H9 (cell line): ENCODE data around the gene TUT4. TPM values are rescaled to one million over a fixed set of nuclear protein-coding genes. Genes with fewer than 3 reads are reported as not detected.

Experiments used
- DNase-seq: peaks from one replicate; pipeline ENCODE4 v3.0.0-alpha.2; 2017
- H2AFZ ChIP-seq: one replicate; pipeline ENCODE4 v1.6.1; 2013; ENCODE audit warnings: mild to moderate bottlenecking, low read length, control low read depth, moderate library complexity
- H2AK5ac ChIP-seq: 2 replicates; pipeline ENCODE4 v1.6.1; 2013; ENCODE audit warnings: low read length, control low read depth, mixed read lengths; ENCODE audit not compliant: insufficient read length
- H2BK120ac ChIP-seq: one replicate; pipeline ENCODE4 v1.6.1; 2013; ENCODE audit warnings: low read depth, mild to moderate bottlenecking, low read length, control low read depth, inconsistent platforms; ENCODE audit not compliant: poor library complexity, severe bottlenecking
- H2BK12ac ChIP-seq: 2 replicates; pipeline ENCODE4 v1.6.1; 2013; ENCODE audit warnings: low read length, control low read depth, mixed read lengths, low read depth; ENCODE audit not compliant: insufficient read length
- H2BK15ac ChIP-seq: 2 replicates; pipeline ENCODE4 v1.6.1; 2013; ENCODE audit warnings: low read depth, low read length, control low read depth
- H2BK20ac ChIP-seq: one replicate; pipeline ENCODE4 v1.6.1; 2013; ENCODE audit warnings: low read depth, mild to moderate bottlenecking, low read length, control low read depth, inconsistent platforms; ENCODE audit not compliant: poor library complexity, severe bottlenecking
- H2BK5ac ChIP-seq: 2 replicates; pipeline ENCODE4 v1.6.1; 2013; ENCODE audit warnings: low read length, control low read depth, mixed read lengths; ENCODE audit not compliant: insufficient read length
- H3K14ac ChIP-seq: 2 replicates; pipeline ENCODE4 v1.6.1; 2013; ENCODE audit warnings: low read length, control low read depth; ENCODE audit not compliant: insufficient read depth
- H3K18ac ChIP-seq: 2 replicates; pipeline ENCODE4 v1.6.1; 2013; ENCODE audit warnings: low read depth, mild to moderate bottlenecking, mixed read lengths, low read length, control low read depth; ENCODE audit not compliant: insufficient read length
- H3K23ac ChIP-seq: 2 replicates; pipeline ENCODE4 v1.6.1; 2013; ENCODE audit warnings: low read length, control low read depth, mixed read lengths, low read depth; ENCODE audit not compliant: insufficient read length
- H3K23me2 ChIP-seq: 2 replicates; pipeline ENCODE4 v1.6.1; 2013; ENCODE audit warnings: low read depth, mild to moderate bottlenecking, mixed read lengths, low read length, control low read depth; ENCODE audit not compliant: insufficient read length, poor library complexity, severe bottlenecking
- H3K27ac ChIP-seq: 2 replicates; pipeline ENCODE4 v1.5.1; 2013; ENCODE audit warnings: low read length, control low read depth, mixed read lengths, low read depth; ENCODE audit not compliant: insufficient read length
- H3K27me3 ChIP-seq: 2 replicates; pipeline ENCODE4 v1.6.1; 2013; ENCODE audit warnings: low read length, control low read depth, inconsistent platforms; ENCODE audit not compliant: insufficient read depth
- H3K4ac ChIP-seq: 2 replicates; pipeline ENCODE4 v1.6.1; 2013; ENCODE audit warnings: low read depth, mild to moderate bottlenecking, control low read depth, inconsistent platforms, low read length, moderate library complexity
- H3K4me1 ChIP-seq: 2 replicates; pipeline ENCODE4 v1.6.1; 2013; ENCODE audit warnings: low read length, control low read depth, inconsistent platforms; ENCODE audit not compliant: insufficient read depth
- H3K4me2 ChIP-seq: 2 replicates; pipeline ENCODE4 v1.6.1; 2013; ENCODE audit warnings: low read length, control low read depth, mixed read lengths; ENCODE audit not compliant: insufficient read length, insufficient read depth
- H3K56ac ChIP-seq: 2 replicates; pipeline ENCODE4 v1.6.1; 2013; ENCODE audit warnings: low read depth, mild to moderate bottlenecking, mixed read lengths, low read length, control low read depth; ENCODE audit not compliant: insufficient read length
- H3K79me1 ChIP-seq: 2 replicates; pipeline ENCODE4 v1.6.1; 2013; ENCODE audit warnings: low read depth, mild to moderate bottlenecking, moderate library complexity, low read length, control low read depth, inconsistent platforms; ENCODE audit not compliant: insufficient read depth, poor library complexity, severe bottlenecking
- H3K79me2 ChIP-seq: 2 replicates; pipeline ENCODE4 v1.6.1; 2013; ENCODE audit warnings: low read length, control low read depth, inconsistent platforms; ENCODE audit not compliant: insufficient read depth
- H3K9ac ChIP-seq: 2 replicates; pipeline ENCODE4 v1.6.1; 2013; ENCODE audit warnings: low read length, control low read depth, mixed read lengths; ENCODE audit not compliant: insufficient read length; ENCODE audit errors: extremely low read depth
- H3K9me3 ChIP-seq: one replicate; pipeline ENCODE4 v1.6.1; 2013; ENCODE audit warnings: low read depth, low read length, inconsistent platforms; ENCODE audit not compliant: control insufficient read depth
- H3T11ph ChIP-seq: one replicate; pipeline ENCODE4 v1.6.1; 2013; ENCODE audit warnings: mild to moderate bottlenecking, low read length, control low read depth, inconsistent platforms
- H4K20me1 ChIP-seq: one replicate; pipeline ENCODE4 v1.6.1; 2013; ENCODE audit not compliant: control insufficient read depth, insufficient read length, insufficient read depth
- H4K5ac ChIP-seq: 2 replicates; pipeline ENCODE4 v1.6.1; 2013; ENCODE audit warnings: low read depth, mild to moderate bottlenecking, mixed read lengths, low read length, control low read depth; ENCODE audit not compliant: insufficient read length
- H4K8ac ChIP-seq: replicated peaks from 2 replicates; pipeline ENCODE4 v1.6.1; 2013; ENCODE audit warnings: low read length, control low read depth, mixed read lengths, low read depth; ENCODE audit not compliant: insufficient read length
- H4K91ac ChIP-seq: 2 replicates; pipeline ENCODE4 v1.6.1; 2013; ENCODE audit warnings: low read depth, mild to moderate bottlenecking, moderate library complexity, mixed read lengths, low read length, control low read depth; ENCODE audit not compliant: insufficient read length
- H3K27ac Mint-ChIP-seq, 3 experiments: 2 replicates in 2 of 3; 3 replicates in 1 of 3; pipeline ENCODE4 v1.8.0; 2020 to 2021; ENCODE audit warnings: mixed read lengths in 3 of 3, mild to moderate bottlenecking in 1 of 3, moderate library complexity in 1 of 3
- H3K27me3 Mint-ChIP-seq: 2 replicates; pipeline ENCODE4 v1.8.0; 2021; ENCODE audit warnings: low read depth, mild to moderate bottlenecking, moderate library complexity, mixed read lengths
- H3K36me3 Mint-ChIP-seq, 3 experiments: 2 replicates in 2 of 3; 3 replicates in 1 of 3; pipeline ENCODE4 v1.8.0; 2020 to 2021; ENCODE audit warnings: low read depth in 3 of 3, mixed read lengths in 3 of 3; ENCODE audit not compliant: insufficient read depth in 1 of 3
- H3K4me1 Mint-ChIP-seq, 2 experiments: 2 replicates each; pipeline ENCODE4 v1.8.0; 2020; ENCODE audit warnings: mixed read lengths in 2 of 2
- H3K4me3 Mint-ChIP-seq, 2 experiments: 2 replicates in 1 of 2; 3 replicates in 1 of 2; pipeline ENCODE4 v1.8.0; 2020 to 2021; ENCODE audit warnings: mild to moderate bottlenecking in 2 of 2, mixed read lengths in 2 of 2, moderate library complexity in 1 of 2
- H3K9me3 Mint-ChIP-seq, 2 experiments: 2 replicates in 1 of 2; 3 replicates in 1 of 2; pipeline ENCODE4 v1.8.0; 2020; ENCODE audit warnings: mild to moderate bottlenecking in 2 of 2, mixed read lengths in 2 of 2, moderate library complexity in 1 of 2
- CTCF ChIP-seq: fragments of 200-600 bp; sonication (generic); conservative IDR thresholded peaks from 3 replicates; pipeline ENCODE4 v1.8.0; 2021; ENCODE audit warnings: antibody characterized with exemption, mild to moderate bottlenecking
- WGBS: extraction: QIAGEN DNeasy Blood & Tissue Kit; methylation state at CpG from one replicate; pipeline ENCODE4 v1.1.7; 2013; ENCODE audit warnings: missing lambda C conversion rate, low lambda C conversion rate, mixed read lengths; ENCODE audit not compliant: insufficient read length; ENCODE audit errors: extremely low coverage; 5-methylcytosine and 5-hydroxymethylcytosine counted together
- total RNA-seq: library from RNA; stranded (reverse); gene quantifications from 2 replicates; pipeline ENCODE4 v1.2.1, GENCODE V29; 2021

The TUT4 gene
- total RNA-seq, 1 experiment from 2014 or later = 59.3 TPM

- Histone ChIP-seq H3T11ph (no peak overlapping the region), H2BK15ac (no peak overlapping the region), H3K79me1 (peaks cover 8% of the 10 kb centered on the region), H4K91ac (no peak overlapping the region), H3K4ac (no peak overlapping the region), H2AK5ac (no peak overlapping the region), H2BK12ac (no peak overlapping the region), H3K27me3 (no peaks in the 10 kb centered on the region), H3K4me2 (no peak overlapping the region), H3K18ac (no peak overlapping the region), H2BK120ac (no peak overlapping the region), H3K56ac (no peak overlapping the region), H2BK20ac (no peak overlapping the region), H3K23me2 (no peaks in the 10 kb centered on the region), H3K14ac (no peak overlapping the region), H2BK5ac (no peak overlapping the region), H3K27ac (no peak overlapping the region), H3K9ac (no peak overlapping the region), H3K23ac (no peak overlapping the region), H4K20me1 (no peaks in the 10 kb centered on the region), H4K5ac (no peak overlapping the region), H3K4me1 (no peaks in the 10 kb centered on the region), H4K8ac (no peak overlapping the region), H2AFZ (no peak overlapping the region), H3K79me2 (peaks cover 22% of the 10 kb centered on the region; the same call in 1 of the 2 replicates), H3K9me3 (no peaks in the 10 kb centered on the region)
- Mint-ChIP-seq H3K9me3 (peaks cover 17 to 26% of the 10 kb centered on the region in 2 experiments), H3K4me3 (no peak overlapping the region), H3K36me3 (peaks cover 28 to 31% (median 29%) of the 10 kb centered on the region in 3 experiments), H3K27ac (no peak overlapping the region), H3K27me3 (no peaks in the 10 kb centered on the region), H3K4me1 (peaks cover 6 to 10% of the 10 kb centered on the region in 2 experiments)
- DNase-seq = no peak
- TF ChIP-seq CTCF = no peak
- WGBS = no CpG with 5 or more reads among the region's 8 CpGs
Measured at GRCh38 chr1:52544665-52545525, 8.0 kb downstream of the TUT4 start.
